ENCODE measurements around the gene NTPCR.
"Not testable (repeated sequence)": the region's sequence is repeated elsewhere in the genome, so short reads cannot be mapped to it uniquely, and the experiment has no call there.

NTPCR gene

GRCh38 chr1:232927166-232927565 lies 23.2 kb upstream of the NTPCR start:
- not testable (repeated sequence) for DNase-seq (ENCODE audit: low read depth)

- DNase-seq (ENCODE audit: low read depth), result no peak
Measured at GRCh38 chr1:232927830-232928505, 22.4 kb upstream of the NTPCR start.

GRCh38 chr1:232932486-232933425 lies 17.7 kb upstream of the NTPCR start:
- DNase-seq (ENCODE audit: low read depth), result no peak

- no peak for DNase-seq (ENCODE audit: low read depth)
Measured at GRCh38 chr1:232936941-232937340, 13.5 kb upstream of the NTPCR start.

GRCh38 chr1:232937741-232938375 lies 12.6 kb upstream of the NTPCR start:
- DNase-seq (ENCODE audit: low read depth), result no peak

GRCh38 chr1:232938926-232939325 lies 11.5 kb upstream of the NTPCR start:
- no peak for DNase-seq (ENCODE audit: low read depth)

GRCh38 chr1:232939748-232940147 lies 10.7 kb upstream of the NTPCR start:
- DNase-seq (ENCODE audit: low read depth), result no peak

- DNase-seq (ENCODE audit: low read depth), result no peak
Measured at GRCh38 chr1:232940262-232940661, 10.1 kb upstream of the NTPCR start.

GRCh38 chr1:232942413-232943294 lies 7.8 kb upstream of the NTPCR start:
- no peak for DNase-seq (ENCODE audit: low read depth)

- peak; percentile 6 for DNase-seq (ENCODE audit: low read depth)
Measured at GRCh38 chr1:232943679-232944252, 6.6 kb upstream of the NTPCR start.

- no peak for DNase-seq (ENCODE audit: low read depth)
Measured at GRCh38 chr1:232944347-232944746, 6.1 kb upstream of the NTPCR start.

GRCh38 chr1:232949636-232950196 lies 695 bp upstream of the NTPCR start:
- no peak for DNase-seq (ENCODE audit: low read depth)

- no peak for DNase-seq (ENCODE audit: low read depth)
Measured at GRCh38 chr1:232951180-232951579, 769 bp downstream of the NTPCR start.

- no peak for DNase-seq (ENCODE audit: low read depth)
Measured at GRCh38 chr1:232951605-232952004, 1.2 kb downstream of the NTPCR start.

- no peak for DNase-seq (ENCODE audit: low read depth)
Measured at GRCh38 chr1:232952514-232953499, 2.4 kb downstream of the NTPCR start.

GRCh38 chr1:232954594-232955365 lies 4.4 kb downstream of the NTPCR start:
- no peak for DNase-seq (ENCODE audit: low read depth)

GRCh38 chr1:232956081-232956480 lies 5.7 kb downstream of the NTPCR start:
- no peak for DNase-seq (ENCODE audit: low read depth)

- DNase-seq (ENCODE audit: low read depth), result no peak
Measured at GRCh38 chr1:232958067-232958466, 7.7 kb downstream of the NTPCR start.
